Loucy (cell line): ENCODE measurements around the gene CBX5.

ENCODE experiments used
- CTCF ChIP-seq: fragments of 200-600 bp; sonication (generic); conservative IDR thresholded peaks from 2 replicates; pipeline ENCODE4 v1.5.1; 2014; ENCODE audit warnings: mild to moderate bottlenecking, antibody characterized with exemption, low read length
- EZH2phosphoT487 ChIP-seq: fragments of 200-600 bp; IDR thresholded peaks from 2 replicates; pipeline ENCODE4 v1.6.1; 2018; ENCODE audit warnings: antibody characterized with exemption, mild to moderate bottlenecking, moderate library complexity, borderline replicate concordance

- TF ChIP-seq CTCF (no peak), EZH2phosphoT487 (no peak)
Measured at GRCh38 chr12:54182981-54183380, 96.9 kb downstream of the CBX5 start.
